ENCODE results near the gene SRPRB. TPM values are rescaled to one million over a fixed set of nuclear protein-coding genes. Genes with fewer than 3 reads are reported as not detected.

SRPRB gene
- polyA plus RNA-seq, 2 of the 4 experiments (the other 2 are of a cell fraction): 41.9 to 64.6 TPM

DNA sequence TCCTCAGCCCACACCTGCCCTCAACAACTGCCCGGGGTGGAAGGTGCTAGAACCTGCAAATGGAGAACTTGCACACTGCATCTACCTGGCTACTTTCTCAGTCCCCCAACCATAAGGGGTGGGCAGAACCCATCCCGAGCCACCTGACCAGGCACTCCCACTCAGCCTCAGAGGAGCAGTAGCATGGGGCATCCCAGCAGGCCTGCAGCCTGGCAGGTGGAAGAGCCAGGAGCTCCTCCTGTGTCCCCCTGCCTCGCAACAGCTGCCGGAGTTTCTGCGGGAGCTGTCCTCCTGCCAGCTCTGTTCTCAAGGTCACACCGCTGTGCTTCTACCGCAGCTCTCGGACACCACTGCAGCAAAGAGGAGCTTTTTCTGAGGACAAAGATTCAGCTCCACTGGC lies 62.6 kb downstream of the SRPRB start (continued):
- TF ChIP-seq SMC3 (IDR thresholded peaks at IDR 0.05) (no peak), NFE2L2 (conservative IDR thresholded peaks at IDR 0.05; ENCODE audit: low read length) (no peak), PHF8 (IDR thresholded peaks at IDR 0.05; ENCODE audit: borderline replicate concordance, low read depth) (no peak), CHD4 (IDR thresholded peaks at IDR 0.05; ENCODE audit: borderline replicate concordance) (no peak), POLR2AphosphoS2 (conservative IDR thresholded peaks at IDR 0.05; ENCODE audit: low read length) (no peak)
- TF ChIP-seq, protein P1, sequence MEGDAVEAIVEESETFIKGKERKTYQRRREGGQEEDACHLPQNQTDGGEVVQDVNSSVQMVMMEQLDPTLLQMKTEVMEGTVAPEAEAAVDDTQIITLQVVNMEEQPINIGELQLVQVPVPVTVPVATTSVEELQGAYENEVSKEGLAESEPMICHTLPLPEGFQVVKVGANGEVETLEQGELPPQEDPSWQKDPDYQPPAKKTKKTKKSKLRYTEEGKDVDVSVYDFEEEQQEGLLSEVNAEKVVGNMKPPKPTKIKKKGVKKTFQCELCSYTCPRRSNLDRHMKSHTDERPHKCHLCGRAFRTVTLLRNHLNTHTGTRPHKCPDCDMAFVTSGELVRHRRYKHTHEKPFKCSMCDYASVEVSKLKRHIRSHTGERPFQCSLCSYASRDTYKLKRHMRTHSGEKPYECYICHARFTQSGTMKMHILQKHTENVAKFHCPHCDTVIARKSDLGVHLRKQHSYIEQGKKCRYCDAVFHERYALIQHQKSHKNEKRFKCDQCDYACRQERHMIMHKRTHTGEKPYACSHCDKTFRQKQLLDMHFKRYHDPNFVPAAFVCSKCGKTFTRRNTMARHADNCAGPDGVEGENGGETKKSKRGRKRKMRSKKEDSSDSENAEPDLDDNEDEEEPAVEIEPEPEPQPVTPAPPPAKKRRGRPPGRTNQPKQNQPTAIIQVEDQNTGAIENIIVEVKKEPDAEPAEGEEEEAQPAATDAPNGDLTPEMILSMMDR (IDR thresholded peaks at IDR 0.05): no peak

DNA sequence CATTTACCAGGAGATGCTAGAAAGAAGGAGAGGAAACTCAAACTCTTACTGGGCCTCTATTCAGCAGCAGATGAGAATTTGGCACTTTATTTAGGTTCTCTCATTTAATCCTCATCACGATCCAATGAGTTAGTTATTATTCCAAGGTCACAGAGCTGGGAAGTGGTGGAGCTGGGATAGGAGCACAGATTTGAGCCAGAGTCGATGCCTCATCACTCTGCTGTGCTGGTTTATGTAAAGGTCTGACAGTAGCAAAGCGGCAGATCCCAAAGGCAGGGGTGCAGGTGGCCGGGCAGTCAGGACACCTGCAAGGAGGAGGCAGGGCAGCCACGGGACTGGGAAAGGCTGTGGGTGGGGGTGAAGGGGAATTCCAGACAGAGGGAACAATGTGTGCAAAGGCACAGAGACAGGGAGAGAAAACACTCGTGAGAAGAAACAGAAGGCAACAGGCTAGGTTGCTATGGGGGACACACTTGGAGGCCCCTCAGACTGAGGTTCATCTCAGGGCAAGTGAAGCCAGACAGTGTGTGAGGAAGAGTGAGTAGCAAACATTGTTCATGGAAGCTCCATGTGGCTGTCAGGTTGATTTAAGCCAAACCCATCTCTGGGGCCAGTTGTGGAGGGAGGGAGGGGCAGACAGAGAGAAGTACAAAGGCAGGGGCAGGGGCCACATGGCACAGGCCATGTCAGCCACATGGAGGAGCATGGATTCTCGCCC lies 63.3 kb downstream of the SRPRB start:
- H3K4me1 ChIP-seq: no peaks in the 10 kb centered on the region
- WGBS (ENCODE audit: missing lambda C conversion rate): 38% methylated on average over 7 of the region's 7 CpGs
- DNase-seq (ENCODE audit: low read depth in 1 of 2, low spot score in 1 of 2) (no peak), FAIRE-seq (no peak), ATAC-seq (no peak)
- H3K27ac ChIP-seq: no peak overlapping the region
- no peaks in the 10 kb centered on the region for H3K9me3 ChIP-seq
- CTCF ChIA-PET: no interaction called here
- H3K4me3 ChIP-seq: no peak overlapping the region
- POLR2A ChIA-PET: no interaction called here
- TF ChIP-seq SREBF2 (IDR thresholded peaks at IDR 0.05) (no peak), RAD21 (conservative IDR thresholded peaks at IDR 0.05 in 1 of 2, IDR thresholded peaks at IDR 0.05 in 1 of 2) (no peak), CHD4 (IDR thresholded peaks at IDR 0.05; ENCODE audit: borderline replicate concordance) (no peak), PHF8 (IDR thresholded peaks at IDR 0.05; ENCODE audit: borderline replicate concordance, low read depth) (no peak), HDAC2 (IDR thresholded peaks at IDR 0.05) (no peak), CEBPB (IDR thresholded peaks at IDR 0.05) (no peak), ZNF302 (CRISPR knock-in tag; IDR thresholded peaks at IDR 0.05) (no peak), POLR2A (IDR thresholded peaks at IDR 0.05; ENCODE audit: low read length) (no peak), HOXA7 (CRISPR knock-in tag; IDR thresholded peaks at IDR 0.05) (no peak)
- TF ChIP-seq, protein P2, sequence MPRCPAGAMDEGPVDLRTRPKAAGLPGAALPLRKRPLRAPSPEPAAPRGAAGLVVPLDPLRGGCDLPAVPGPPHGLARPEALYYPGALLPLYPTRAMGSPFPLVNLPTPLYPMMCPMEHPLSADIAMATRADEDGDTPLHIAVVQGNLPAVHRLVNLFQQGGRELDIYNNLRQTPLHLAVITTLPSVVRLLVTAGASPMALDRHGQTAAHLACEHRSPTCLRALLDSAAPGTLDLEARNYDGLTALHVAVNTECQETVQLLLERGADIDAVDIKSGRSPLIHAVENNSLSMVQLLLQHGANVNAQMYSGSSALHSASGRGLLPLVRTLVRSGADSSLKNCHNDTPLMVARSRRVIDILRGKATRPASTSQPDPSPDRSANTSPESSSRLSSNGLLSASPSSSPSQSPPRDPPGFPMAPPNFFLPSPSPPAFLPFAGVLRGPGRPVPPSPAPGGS (IDR thresholded peaks at IDR 0.05): no peak
- TF ChIP-seq, protein P3, sequence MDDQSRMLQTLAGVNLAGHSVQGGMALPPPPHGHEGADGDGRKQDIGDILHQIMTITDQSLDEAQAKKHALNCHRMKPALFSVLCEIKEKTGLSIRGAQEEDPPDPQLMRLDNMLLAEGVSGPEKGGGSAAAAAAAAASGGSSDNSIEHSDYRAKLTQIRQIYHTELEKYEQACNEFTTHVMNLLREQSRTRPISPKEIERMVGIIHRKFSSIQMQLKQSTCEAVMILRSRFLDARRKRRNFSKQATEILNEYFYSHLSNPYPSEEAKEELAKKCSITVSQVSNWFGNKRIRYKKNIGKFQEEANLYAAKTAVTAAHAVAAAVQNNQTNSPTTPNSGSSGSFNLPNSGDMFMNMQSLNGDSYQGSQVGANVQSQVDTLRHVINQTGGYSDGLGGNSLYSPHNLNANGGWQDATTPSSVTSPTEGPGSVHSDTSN (IDR thresholded peaks at IDR 0.05): no peak
- H3K4me2 ChIP-seq: no peak overlapping the region

DNA sequence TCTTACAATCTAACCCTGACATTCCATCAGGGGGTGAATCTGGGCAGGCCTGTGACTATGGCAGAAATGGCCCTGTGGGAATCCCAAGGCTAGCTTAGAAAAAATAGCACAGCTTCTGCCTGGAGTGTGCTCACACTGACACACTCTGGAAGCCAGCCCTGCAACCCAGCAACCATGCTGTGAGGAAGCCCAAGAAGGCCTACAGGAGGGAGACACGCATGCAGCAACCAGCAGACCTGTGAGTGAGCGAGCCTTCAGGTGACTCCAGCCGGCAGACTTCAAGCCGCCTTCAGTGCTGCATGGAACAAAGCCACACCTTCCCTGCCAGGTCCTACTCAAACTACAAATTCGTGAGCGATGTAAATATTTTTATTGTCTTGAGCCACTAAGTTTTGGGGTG lies 64.0 kb downstream of the SRPRB start:
- FAIRE-seq: no peak
- CTCF ChIA-PET: no interaction called here
- H3K4me3 ChIP-seq: no peak overlapping the region
- no peaks in the 10 kb centered on the region for H3K9me3 ChIP-seq
- H3K4me1 ChIP-seq: no peaks in the 10 kb centered on the region
- WGBS (ENCODE audit: missing lambda C conversion rate): 83% methylated on average over 5 of the region's 6 CpGs
- POLR2A ChIA-PET: no interaction called here
- H3K4me2 ChIP-seq: no peak overlapping the region
- DNase-seq (ENCODE audit: low read depth in 1 of 2, low spot score in 1 of 2): no peak
- no peak for ATAC-seq
- H3K27ac ChIP-seq: no peak overlapping the region
- TF ChIP-seq KDM5A (IDR thresholded peaks at IDR 0.05) (no peak), MAFK (IDR thresholded peaks at IDR 0.05; ENCODE audit: partially characterized antibody) (no peak), PHF8 (IDR thresholded peaks at IDR 0.05; ENCODE audit: borderline replicate concordance, low read depth) (no peak), HEYL (CRISPR knock-in tag; IDR thresholded peaks at IDR 0.05) (no peak), ZNF302 (CRISPR knock-in tag; IDR thresholded peaks at IDR 0.05) (no peak), RAD21 (conservative IDR thresholded peaks at IDR 0.05 in 1 of 2, IDR thresholded peaks at IDR 0.05 in 1 of 2) (no peak), ZC3H11A (IDR thresholded peaks at IDR 0.05) (no peak), CBX2 (IDR thresholded peaks at IDR 0.05; ENCODE audit: borderline replicate concordance, low read depth) (no peak), RNF2 (IDR thresholded peaks at IDR 0.05; ENCODE audit: borderline replicate concordance, low read depth) (no peak), SMC3 (IDR thresholded peaks at IDR 0.05) (no peak), RARB (CRISPR knock-in tag; IDR thresholded peaks at IDR 0.05) (no peak), EHF (CRISPR knock-in tag; IDR thresholded peaks at IDR 0.05) (no peak), CHD4 (IDR thresholded peaks at IDR 0.05; ENCODE audit: borderline replicate concordance) (no peak), CHD2 (IDR thresholded peaks at IDR 0.05; ENCODE audit: low read length, partially characterized antibody) (no peak), HOXA7 (CRISPR knock-in tag; IDR thresholded peaks at IDR 0.05) (no peak), GATA3 (IDR thresholded peaks at IDR 0.05; ENCODE audit: borderline replicate concordance) (no peak), RFX5 (IDR thresholded peaks at IDR 0.05) (no peak)
- TF ChIP-seq, protein P4, sequence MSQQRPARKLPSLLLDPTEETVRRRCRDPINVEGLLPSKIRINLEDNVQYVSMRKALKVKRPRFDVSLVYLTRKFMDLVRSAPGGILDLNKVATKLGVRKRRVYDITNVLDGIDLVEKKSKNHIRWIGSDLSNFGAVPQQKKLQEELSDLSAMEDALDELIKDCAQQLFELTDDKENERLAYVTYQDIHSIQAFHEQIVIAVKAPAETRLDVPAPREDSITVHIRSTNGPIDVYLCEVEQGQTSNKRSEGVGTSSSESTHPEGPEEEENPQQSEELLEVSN (IDR thresholded peaks at IDR 0.05; ENCODE audit: borderline replicate concordance, low read depth): no peak
- TF ChIP-seq, protein P3 (IDR thresholded peaks at IDR 0.05): no peak

Data from A549 (cell line).